ENCODE measurements around the gene TIMM29.

TIMM29 gene

GRCh38 chr19:10920288-10920655, 8.3 kb upstream of the TIMM29 start:
- Histone ChIP-seq H3K9me2 (replicated peaks; ENCODE audit: insufficient read depth, low read length) (no peaks in the 10 kb centered on the region), H3K9ac (ENCODE audit: low read length) (no peak overlapping the region), H3K4me3 (ENCODE audit: insufficient read depth, low read length, poor library complexity, severe bottlenecking) (no peak overlapping the region), H3K27me3 (ENCODE audit: low read length) (no peaks in the 10 kb centered on the region), H3K79me2 (ENCODE audit: insufficient read depth, low read length) (no peaks in the 10 kb centered on the region), H4K20me1 (ENCODE audit: low read depth, low read length) (no peaks in the 10 kb centered on the region), H3F3A (ENCODE audit: insufficient read depth) (0 out of 2 replicates have a peak, but pooled peaks cover 4% of the 10 kb centered on the region), H3K27ac (ENCODE audit: low read depth, low read length) (no peak overlapping the region), H3K4me2 (ENCODE audit: low read depth, low read length, poor library complexity, severe bottlenecking) (no peak overlapping the region), H3K9me3 (ENCODE audit: insufficient read depth, low read length) (no peaks in the 10 kb centered on the region), H2AFZ (ENCODE audit: low read depth, low read length, severe bottlenecking) (no peak overlapping the region), H3K36me3 (ENCODE audit: low read length) (no peaks in the 10 kb centered on the region)
- TF ChIP-seq EZH2phosphoT487 (conservative IDR thresholded peaks at IDR 0.05; ENCODE audit: low read length) (no peak), CTCF (IDR thresholded peaks at IDR 0.05; ENCODE audit: insufficient read depth, low read length, poor library complexity, severe bottlenecking) (no peak)

- Histone ChIP-seq H3K9me2 (replicated peaks; ENCODE audit: insufficient read depth, low read length) (no peaks in the 10 kb centered on the region), H3K4me2 (ENCODE audit: low read depth, low read length, poor library complexity, severe bottlenecking) (no peak overlapping the region), H3K79me2 (ENCODE audit: insufficient read depth, low read length) (no peaks in the 10 kb centered on the region), H4K20me1 (ENCODE audit: low read depth, low read length) (no peaks in the 10 kb centered on the region), H3F3A (ENCODE audit: insufficient read depth) (0 out of 2 replicates have a peak, but pooled peaks cover 4% of the 10 kb centered on the region), H3K4me3 (ENCODE audit: insufficient read depth, low read length, poor library complexity, severe bottlenecking) (no peak overlapping the region), H3K9me3 (ENCODE audit: insufficient read depth, low read length) (no peaks in the 10 kb centered on the region), H3K9ac (ENCODE audit: low read length) (no peak overlapping the region), H3K36me3 (ENCODE audit: low read length) (no peaks in the 10 kb centered on the region), H3K27ac (ENCODE audit: low read depth, low read length) (no peak overlapping the region), H2AFZ (ENCODE audit: low read depth, low read length, severe bottlenecking) (no peak overlapping the region), H3K27me3 (ENCODE audit: low read length) (no peaks in the 10 kb centered on the region)
- TF ChIP-seq CTCF (IDR thresholded peaks at IDR 0.05; ENCODE audit: insufficient read depth, low read length, poor library complexity, severe bottlenecking) (no peak), EZH2phosphoT487 (conservative IDR thresholded peaks at IDR 0.05; ENCODE audit: low read length) (no peak)
Observed at GRCh38 chr19:10920781-10921180, 7.8 kb upstream of the TIMM29 start.

GRCh38 chr19:10921199-10921909, 7.3 kb upstream of the TIMM29 start:
- no peaks in the 10 kb centered on the region for H3K36me3 ChIP-seq (ENCODE audit: low read length)

More at GRCh38 chr19:10921199-10921909, 7.3 kb upstream of the TIMM29 start:
- 0 out of 2 replicates have a peak, but pooled peaks cover 4% of the 10 kb centered on the region for H3F3A ChIP-seq (ENCODE audit: insufficient read depth)
- H3K4me3 ChIP-seq (ENCODE audit: insufficient read depth, low read length, poor library complexity, severe bottlenecking): no peak overlapping the region
- H3K9me3 ChIP-seq (ENCODE audit: insufficient read depth, low read length): no peaks in the 10 kb centered on the region
- no peaks in the 10 kb centered on the region for H4K20me1 ChIP-seq (ENCODE audit: low read depth, low read length)
- H3K4me2 ChIP-seq (ENCODE audit: low read depth, low read length, poor library complexity, severe bottlenecking): no peak overlapping the region
- H3K9ac ChIP-seq (ENCODE audit: low read length): no peak overlapping the region
- H3K27ac ChIP-seq (ENCODE audit: low read depth, low read length): no peak overlapping the region
- no peaks in the 10 kb centered on the region for H3K27me3 ChIP-seq (ENCODE audit: low read length)
- H3K9me2 ChIP-seq (replicated peaks; ENCODE audit: insufficient read depth, low read length): no peaks in the 10 kb centered on the region
- H2AFZ ChIP-seq (ENCODE audit: low read depth, low read length, severe bottlenecking): no peak overlapping the region
- no peak for TF ChIP-seq CTCF (IDR thresholded peaks at IDR 0.05; ENCODE audit: insufficient read depth, low read length, poor library complexity, severe bottlenecking)
- no peak for TF ChIP-seq EZH2phosphoT487 (conservative IDR thresholded peaks at IDR 0.05; ENCODE audit: low read length)
- no peaks in the 10 kb centered on the region for H3K79me2 ChIP-seq (ENCODE audit: insufficient read depth, low read length)

Data from SU-DHL-6 (cell line).